CD4-positive, alpha-beta T cell treated with Interleukin-10 for 1 hour (primary cell): Measurements from ENCODE around the gene NAALADL1.
"Not testable (repeated sequence)": the region's sequence is repeated elsewhere in the genome, so short reads cannot be mapped to it uniquely, and the experiment has no call there.

Experiments
- DNase-seq: peaks from one replicate; pipeline ENCODE4 v3.0.0-alpha.2; 2020

NAALADL1 gene

DNA sequence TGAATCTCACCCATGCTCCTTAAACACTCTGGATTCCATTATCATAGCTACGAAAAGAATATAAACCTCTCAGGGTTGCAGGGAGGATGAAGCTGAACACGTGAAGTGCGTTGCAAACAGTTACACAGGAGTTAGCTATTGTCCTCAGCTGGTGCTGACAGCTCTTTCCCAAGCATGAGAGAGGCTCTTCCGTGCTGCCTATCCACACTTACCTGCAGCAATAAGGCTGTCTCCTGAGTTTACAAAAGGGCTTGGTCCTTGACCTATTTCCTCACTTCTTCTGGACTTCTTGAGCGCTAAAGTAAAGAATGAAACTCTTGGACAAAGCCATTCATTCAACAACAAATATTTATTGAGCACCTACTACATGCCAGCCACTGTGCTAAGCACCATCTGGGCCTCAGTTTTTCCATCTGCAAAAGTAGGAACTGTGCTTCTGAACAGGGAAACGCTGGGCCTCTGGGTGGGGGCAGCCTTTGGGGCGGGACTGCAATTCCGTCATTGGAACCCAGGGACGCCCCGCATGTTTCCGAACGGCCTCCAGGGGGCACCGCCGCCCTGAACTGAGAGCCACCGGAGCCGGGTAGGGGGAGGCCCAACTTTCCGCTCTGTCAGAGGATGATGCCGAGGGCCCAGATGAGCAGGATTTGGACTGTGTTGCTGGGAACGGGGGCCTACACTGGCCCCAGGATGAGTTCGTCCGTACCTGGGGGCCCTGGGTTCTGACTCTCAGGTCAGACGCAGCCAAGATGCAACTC lies 45.0 kb downstream of the NAALADL1 start:
- peak; percentile 92 for DNase-seq

DNA sequence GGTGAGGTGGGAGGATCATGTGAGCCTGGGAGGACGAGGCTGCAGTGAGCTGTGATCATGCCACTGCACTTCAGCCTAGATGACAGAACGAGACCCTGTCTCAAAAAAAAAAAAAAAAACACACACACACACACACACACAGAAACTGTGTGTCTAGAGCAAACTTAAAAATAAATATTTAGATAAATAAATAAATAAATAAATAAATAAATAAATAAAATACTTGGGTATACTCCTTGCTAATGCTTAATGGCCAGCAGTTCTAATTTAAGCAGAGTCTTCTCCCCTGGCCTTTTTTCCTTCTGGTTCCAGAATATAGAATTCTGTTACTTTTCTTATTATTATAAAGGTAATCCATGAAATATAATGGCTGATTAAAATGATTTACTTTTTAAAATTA lies 49.5 kb downstream of the NAALADL1 start:
- no peak for DNase-seq

DNA sequence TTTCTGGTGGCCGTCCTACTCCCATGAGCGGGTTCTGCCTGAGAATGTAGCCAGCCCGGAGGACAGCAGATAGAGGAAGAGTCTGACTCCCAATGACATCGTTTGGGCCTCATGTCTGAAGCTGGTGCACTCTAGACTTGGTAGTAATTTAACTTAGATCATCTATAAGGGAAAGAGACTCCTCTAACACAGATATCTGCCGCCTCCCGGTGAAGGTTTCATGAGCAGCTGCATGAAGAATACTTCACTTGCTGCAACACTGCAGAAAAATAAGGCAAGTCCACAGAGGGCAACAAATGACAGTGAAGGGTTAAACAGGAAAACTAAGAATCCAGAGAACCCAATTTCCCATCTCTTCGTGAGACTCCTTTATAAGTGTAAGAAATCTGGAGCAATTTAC lies 50.3 kb downstream of the NAALADL1 start:
- no peak for DNase-seq

DNA sequence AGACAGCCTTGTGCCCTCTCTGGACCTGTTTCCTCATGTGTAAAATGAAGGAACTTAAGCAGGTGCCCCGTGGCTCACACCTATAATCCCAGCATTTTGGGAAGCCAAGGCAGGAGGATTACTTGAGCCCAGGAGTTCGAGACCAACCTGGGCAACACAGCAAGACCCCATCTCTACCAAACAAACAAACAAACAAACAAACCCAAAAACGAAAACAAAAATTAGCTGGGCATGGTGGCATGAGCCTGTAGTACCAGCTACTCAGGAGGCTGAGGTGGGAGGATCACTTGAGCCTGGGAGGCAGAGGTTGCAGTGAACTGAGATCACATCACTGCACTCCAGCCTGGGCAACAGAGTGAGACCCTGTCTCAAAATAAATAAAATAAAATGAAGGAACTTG lies 54.4 kb downstream of the NAALADL1 start:
- not testable (repeated sequence) for DNase-seq

DNA sequence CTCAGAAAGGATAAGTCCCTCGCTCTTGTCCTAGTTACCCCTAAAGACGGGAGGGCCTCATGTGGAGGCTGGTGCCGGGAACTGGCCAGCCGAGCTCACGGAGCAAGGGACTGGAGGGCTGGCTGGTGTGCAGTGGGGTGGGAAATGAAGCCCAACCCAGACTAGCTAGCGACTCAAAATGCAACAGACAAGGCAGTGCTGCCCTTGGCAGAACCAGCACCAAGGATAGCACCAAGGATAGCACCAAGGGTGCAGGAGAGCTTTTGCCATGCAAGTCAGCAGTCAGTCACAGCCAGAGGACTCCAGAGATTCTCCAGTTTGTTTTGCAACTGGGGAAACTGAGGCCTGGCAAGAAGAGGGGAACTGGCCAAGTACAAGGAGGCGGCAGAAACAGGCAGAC lies 55.1 kb downstream of the NAALADL1 start:
- DNase-seq, result no peak

DNA sequence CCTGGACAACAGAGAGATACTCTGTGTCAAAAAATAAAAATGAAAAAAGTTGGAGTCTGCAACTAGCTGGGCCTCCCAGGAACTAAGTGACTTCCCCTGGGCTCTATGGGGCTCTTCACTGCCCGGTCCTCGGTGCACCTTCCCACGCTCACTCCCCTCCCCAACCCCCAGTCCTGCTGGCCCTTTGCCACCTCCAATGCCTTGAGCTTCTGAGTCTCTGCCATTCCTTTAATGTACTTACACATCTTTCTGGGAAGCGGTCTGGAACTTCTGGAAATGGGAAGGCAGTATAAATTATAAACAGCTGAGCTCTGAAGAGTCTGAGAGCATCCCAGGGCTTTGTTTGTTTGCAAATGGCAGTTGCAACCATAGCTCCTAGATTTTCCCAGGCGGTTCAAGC lies 55.6 kb downstream of the NAALADL1 start:
- no peak for DNase-seq

DNA sequence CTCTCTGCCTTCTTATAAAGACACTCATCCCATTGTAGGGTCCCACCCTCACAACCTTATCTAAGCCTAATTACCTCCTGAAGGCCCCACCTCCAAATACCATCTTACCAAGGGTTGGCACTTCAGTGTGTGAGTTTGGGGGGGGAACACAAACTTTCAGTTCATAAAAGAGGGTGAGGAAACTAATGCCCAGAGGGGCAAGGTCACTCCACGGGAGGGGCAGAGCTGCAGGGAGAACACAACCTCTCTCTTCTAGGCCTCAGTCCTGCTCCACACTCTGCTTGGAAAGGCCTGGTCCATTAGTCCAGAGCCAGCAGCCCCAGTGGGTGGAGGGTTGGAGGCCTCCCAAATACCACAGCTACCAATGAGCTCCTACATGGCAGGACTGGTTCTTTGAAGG lies 58.9 kb downstream of the NAALADL1 start:
- DNase-seq, result no peak

DNA sequence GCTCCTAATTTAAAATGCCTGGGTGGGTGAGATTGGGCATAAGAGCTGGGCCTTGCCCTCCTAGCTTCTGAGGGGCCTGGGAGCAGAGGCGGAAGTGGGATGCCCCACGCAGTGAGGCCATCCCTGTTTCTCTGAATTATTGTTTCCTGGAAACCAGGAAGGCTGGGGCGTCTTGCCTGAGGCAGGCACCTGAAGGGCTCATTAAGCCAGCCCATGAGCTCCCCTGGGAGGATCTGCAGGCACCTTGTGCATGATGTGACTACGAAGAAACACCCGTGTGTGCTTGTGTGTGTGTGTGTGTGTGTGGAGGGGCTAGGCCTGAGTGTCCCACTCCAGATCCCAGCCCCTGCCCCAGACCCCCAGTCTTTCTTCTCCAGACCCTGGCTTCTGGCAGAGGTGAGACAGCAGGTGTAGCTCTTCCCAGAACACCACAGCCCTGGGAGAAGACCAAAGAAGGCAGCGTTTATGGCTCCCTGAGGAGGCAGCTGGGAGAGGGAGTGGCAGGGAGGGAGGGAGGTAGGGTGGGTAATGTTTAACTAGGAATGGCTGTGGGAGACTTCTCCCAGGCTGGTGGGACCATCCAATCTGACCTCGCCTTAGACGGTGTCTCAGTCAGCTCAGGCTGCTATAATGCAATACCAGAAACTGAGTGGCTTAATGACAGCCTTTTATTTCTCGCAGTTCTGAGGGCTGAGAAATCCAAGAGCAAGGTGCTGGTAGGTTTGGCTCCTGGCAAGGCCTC lies 59.5 kb downstream of the NAALADL1 start:
- no peak for DNase-seq

DNA sequence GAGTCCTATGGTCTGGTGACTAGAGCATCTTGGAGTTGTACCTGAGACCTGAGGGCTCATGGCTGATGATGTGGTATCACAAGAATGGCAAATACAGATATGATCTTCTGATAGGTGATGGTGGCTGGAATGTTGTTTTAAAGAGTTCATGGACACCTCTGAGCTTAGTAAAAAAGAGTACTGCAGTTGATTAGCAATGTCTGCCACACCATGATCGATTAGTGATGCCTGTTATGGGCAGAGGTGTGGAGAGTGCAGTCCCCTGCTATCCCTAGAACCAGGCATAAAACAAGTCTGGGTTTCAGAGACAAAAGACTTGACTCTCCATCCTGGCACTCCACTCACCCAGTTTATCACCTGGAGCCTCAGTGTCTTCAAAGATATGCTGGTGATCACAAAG lies 60.2 kb downstream of the NAALADL1 start:
- DNase-seq, result no peak

DNA sequence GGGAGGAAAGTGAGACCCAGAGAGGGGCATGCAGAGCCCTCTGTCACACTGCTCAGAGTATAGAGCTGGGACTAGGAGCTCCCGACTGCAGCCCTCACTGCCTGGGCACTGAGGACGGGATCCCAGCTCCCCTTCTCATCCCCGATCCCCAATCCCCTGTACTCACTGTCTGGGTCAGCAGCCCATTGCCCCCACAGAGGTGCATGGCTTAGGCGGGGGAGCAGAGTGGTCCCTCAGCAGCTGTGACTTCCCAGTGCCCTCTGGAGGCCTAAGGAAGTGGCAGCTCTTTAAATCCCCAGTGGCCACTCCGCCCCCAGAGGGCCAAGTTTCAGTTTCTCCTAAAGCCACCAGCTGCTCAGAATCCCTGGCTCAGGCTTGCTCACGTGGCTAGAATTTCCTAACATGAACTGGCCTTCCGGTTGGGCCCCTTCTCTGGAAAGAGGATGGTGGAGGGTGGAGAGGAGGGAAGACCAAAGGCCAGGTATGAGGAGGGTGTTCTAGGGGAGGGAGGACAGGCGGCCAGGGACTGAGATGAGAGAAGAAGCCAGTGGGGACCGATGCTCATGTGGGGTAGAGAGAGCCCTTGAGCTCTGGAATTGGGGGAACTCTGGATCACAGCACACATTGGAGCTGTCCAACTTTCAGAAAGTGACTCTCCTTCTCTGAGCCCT lies 61.5 kb downstream of the NAALADL1 start, which contains the start of gene BATF2:
Gene BATF2 (minus strand): TSS at position 262 of the 671 bp plus-strand sequence. CDS start 57 bp downstream, at position 205.
- DNase-seq, result no peak

DNA sequence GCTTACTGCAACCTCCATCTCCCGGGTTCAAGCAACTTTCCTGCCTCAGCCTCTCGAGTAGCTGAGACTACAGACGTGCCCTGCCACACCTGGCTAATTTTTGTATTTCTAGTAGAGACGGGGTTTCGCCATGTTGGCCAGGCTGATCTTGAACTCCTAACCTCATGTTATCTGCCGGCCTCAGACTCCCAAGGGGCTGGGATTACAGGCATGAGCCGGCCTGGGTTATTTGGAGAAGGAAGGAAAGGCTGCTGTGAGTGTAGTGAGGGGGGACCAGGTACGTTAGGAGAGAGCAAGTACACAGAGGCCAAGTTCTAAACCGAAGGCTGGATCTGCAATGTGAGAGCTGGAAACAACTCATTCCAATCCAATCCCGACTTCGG lies 62.0 kb downstream of the NAALADL1 start:
- DNase-seq, result no peak
